HG02970 (cell line): Measurements from ENCODE around the gene ROR1.

Experiments used
- ATAC-seq: cut with Tn5 transposase; IDR thresholded peaks from one replicate; pipeline ENCODE4 v1.9.1; 2021; ENCODE audit warnings: mild to moderate bottlenecking, moderate library complexity, moderate number of reproducible peaks; ENCODE audit not compliant: unreplicated experiment, low FRiP score

Gene ROR1

GRCh38 chr1:63875636-63876035 lies 101.8 kb downstream of the ROR1 start:
- ATAC-seq, result no peak

GRCh38 chr1:63877021-63877767 lies 103.4 kb downstream of the ROR1 start:
- ATAC-seq, result no peak

DNA sequence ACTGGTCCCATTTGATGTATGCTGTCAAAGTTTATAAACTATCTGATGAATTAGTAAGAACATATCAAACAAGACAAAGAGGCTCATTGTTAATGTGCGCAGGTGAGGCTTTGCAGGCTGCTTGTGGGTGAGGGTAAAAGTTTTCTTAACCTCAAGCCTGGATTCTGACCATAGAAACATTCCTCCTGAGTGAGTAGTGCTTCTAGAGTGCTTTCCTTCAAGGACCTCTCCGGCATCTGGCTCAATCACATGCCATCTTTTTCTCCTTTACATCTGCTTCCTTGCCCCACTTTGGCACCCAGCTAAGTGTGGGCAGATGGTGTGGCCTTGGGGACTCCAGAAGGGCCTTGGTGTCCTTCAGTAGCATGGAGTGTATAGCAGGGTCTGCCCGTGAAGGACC lies 104.0 kb downstream of the ROR1 start:
- ATAC-seq, result no peak

- ATAC-seq, result no peak
These were observed 105.1 kb downstream of the ROR1 start for GRCh38 chr1:63878932-63879331.

GRCh38 chr1:63880958-63881576 lies 107.2 kb downstream of the ROR1 start:
- no peak for ATAC-seq

DNA sequence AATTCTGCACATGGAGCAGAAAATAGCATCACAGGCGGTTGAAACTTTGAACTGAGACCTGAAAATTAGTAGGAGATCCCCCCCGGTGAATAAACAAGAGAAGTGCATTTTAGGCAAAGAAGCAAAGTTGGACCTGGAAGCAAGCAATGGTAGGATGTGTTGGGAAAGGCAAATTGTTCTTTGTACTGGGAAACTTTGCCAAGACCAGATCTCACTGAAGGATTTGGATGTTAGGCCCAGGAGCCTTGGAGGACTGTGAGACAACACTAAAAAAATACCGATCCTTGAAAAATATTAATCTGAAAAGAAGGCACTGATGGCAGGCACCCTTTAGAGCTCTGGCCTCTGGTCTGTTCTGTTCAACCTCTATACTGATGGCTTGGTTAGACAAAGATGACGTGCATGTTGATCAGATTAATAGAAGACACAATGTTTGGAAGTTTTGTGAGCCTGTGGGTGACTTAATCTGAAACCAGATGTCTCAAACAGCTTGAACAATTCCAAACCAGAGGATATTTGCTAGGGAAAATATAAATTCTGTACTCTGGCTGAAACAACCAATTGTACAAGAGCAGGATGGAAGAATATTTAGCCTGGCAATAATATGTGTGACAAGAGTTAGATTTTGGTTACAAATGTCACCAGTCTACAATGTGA lies 108.4 kb downstream of the ROR1 start:
- no peak for ATAC-seq

DNA sequence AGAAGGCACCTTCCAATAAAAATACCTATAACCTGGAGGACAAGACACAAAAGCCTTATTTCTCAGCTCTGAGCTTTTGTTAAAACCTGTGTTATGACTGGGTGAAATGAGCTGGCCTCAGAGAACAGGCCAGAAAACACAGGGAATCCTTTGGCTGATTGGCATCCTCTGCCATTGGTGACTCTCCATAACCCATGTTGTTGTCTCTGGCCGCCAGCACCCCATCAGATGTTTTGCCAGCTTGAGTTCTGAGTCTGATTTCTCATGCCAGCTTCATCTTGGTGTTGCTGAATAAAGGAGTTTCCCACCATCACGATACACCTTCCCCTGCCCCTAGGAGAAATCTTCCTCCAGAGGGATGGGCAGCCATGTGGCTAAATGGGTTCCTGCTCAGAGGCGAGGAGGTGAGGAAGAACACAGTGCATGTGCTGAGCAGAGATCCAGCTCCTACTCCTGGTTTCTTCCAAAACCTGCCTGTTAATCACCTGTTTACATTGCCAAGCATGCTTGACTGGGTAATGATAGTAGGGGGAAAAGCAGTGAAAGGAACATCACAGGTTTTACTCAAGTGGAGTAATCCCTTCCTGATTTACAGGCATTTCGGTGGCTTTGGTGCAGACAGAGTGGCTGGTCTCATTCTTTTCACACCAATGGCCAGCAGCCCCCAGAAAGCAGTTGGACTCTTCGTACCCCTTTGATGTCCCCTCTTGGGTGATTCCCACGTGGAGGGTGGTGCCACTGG lies 109.8 kb downstream of the ROR1 start:
- no peak for ATAC-seq

- no peak for ATAC-seq
These were observed 110.7 kb downstream of the ROR1 start for GRCh38 chr1:63884486-63884885.

GRCh38 chr1:63885899-63886298 lies 112.1 kb downstream of the ROR1 start:
- ATAC-seq, result no peak

DNA sequence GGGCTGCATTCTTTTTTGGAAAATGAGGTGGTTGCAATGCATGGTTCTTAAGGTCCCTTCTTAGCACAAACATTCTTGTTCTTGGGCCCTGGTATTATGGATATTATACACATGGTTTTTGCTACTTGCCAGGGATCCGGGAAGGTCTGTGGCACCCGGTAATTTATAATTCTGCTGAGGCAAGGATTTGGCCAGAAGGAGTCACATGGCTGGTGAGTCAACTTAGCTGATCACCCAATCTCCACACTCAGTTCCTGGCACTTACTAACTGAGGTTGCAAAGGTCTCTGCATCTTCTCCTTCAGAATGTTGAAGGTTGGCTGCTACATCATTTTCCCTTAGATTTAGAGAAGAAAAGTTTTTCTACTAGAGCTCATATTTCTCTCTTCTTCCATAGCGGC lies 112.5 kb downstream of the ROR1 start:
- no peak for ATAC-seq

- no peak for ATAC-seq
These were observed 114.0 kb downstream of the ROR1 start for GRCh38 chr1:63887809-63888208.

- no peak for ATAC-seq
These were observed 115.2 kb downstream of the ROR1 start for GRCh38 chr1:63888984-63889383.

GRCh38 chr1:63890468-63890867 lies 116.7 kb downstream of the ROR1 start:
- no peak for ATAC-seq

DNA sequence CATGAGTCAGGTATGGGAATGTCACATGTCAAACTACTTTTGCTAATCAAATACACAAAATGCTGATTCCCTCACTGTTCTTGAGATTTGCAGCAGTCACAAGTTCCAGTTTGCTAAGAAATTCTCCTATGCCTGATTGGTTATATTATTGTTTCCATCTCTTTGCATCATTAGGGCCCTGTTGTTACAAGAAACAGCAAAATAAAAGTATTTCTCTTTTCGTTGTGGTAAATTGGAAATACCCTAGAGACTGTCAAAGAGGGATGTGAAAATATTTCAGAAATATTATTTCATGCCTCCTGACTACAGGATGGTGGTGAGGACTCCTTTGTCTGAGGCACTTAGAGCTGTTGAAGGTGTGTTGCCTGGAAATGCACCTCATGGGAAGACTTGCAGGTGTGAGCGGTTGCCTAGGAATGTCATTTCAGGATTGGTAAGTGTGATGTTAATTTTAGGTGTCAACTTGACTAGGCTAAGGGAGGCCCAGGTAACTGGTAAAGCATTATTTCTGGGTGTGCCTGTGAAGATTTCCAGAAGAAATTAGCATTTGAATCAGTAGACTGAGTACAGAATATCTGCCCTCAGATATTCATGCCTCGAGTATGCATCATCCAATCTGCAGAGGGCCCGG lies 117.4 kb downstream of the ROR1 start:
- ATAC-seq, result no peak

- peak; percentile 97 for ATAC-seq
These were observed 119.0 kb downstream of the ROR1 start for GRCh38 chr1:63892632-63893395.

DNA sequence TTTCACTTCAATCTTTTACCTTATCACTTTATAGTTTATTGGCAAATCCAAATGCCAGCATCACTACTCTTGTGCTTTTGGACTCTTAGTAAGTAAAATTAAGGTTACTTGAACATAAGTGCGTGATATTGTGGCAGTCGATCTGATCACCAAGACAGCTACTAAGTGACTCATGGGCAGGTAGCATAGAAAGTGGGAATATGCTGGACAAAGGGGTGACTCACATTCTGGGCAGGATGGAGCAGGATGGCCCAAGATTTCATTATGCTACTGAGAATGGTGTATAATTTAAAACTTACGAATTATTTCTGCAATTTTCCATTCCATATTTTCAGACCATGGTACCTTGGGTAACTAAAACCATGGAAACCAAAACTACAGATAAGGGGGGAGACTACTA lies 120.2 kb downstream of the ROR1 start:
- no peak for ATAC-seq

DNA sequence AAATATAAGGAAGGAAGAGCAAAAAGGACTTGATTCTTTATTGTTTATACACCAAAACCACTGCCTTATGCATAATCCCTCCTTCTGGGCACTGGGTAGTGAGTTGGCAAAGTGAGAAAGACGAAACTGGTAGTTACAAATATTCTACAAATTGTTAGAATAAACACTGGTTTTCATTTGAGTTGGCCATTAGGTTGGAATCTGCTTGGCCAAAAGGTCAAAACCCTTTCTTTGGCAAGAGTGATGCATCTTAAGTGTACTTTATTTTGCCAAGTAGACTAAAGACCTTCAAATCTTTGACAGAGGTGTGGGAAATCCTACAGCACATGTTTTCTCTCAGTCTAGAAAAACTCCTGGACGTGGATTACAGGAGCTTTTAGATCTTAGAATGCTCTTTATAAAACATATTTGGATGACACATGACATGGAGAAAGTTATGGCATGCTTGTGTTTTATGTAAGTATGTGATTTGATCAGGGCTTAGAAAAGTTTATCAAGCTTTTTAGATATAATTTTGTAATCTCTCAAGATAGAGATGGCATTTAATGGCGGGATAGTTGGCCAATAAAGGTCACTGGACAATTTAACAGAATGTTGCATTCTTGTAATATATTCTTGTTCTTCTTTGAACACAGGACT lies 120.9 kb downstream of the ROR1 start:
- ATAC-seq, result no peak

DNA sequence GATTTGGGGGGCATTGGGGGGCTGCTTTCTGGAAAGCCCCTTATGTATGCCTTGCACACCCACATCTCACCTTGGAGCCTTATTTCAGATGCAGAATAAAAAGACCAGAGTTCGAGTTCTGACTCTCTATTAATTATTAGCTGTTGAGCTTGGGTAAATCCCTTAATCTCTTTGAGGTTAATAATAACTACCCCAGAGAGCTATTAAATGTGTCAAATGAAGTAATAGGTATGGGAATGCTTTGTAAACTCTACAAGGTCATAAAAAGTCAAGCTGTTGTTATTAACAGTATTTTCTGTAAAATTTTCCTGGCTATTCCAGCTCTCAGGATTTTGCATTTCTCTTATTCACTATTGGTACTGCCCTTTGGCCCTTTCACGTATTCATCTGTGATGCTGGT lies 122.9 kb downstream of the ROR1 start:
- ATAC-seq, result no peak

- ATAC-seq, result no peak
These were observed 124.8 kb downstream of the ROR1 start for GRCh38 chr1:63898428-63899196.
